Measurements from ENCODE around the gene ARX. TPM values are rescaled to one million over a fixed set of nuclear protein-coding genes. Genes with fewer than 3 reads are reported as not detected.
A peak's percentile ranks its signal among the peaks of the same experiment; 100 is the strongest.

Gene ARX
- total RNA-seq, 4 donors from 2014 or later = not detected

- intact Hi-C loops (cut with DNase I) = no loop called here
- no peaks in the 10 kb centered on the region for H3K36me3 ChIP-seq
- no peak for DNase-seq
- no peak for TF ChIP-seq CTCF (IDR thresholded peaks at IDR 0.05)
- TF ChIP-seq POLR2A (IDR thresholded peaks at IDR 0.05) = no peak
- peaks cover 8 to 40% (median 13%) of the 10 kb centered on the region in 3 donors for H3K4me1 ChIP-seq
- H3K4me3 ChIP-seq = peak overlapping the region in 2 of 4 donors; percentile 39 to 41
- peaks cover 0 to 99% (median 47%) of the 10 kb centered on the region in 4 donors for H3K27me3 ChIP-seq
- H3K9me3 ChIP-seq = peaks cover 0 to 4% (median 0%) of the 10 kb centered on the region in 3 donors
- 14 to 27% methylated on average over 9 to 16 of the region's 44 CpGs for WGBS, 2 donors
- no peak overlapping the region for H3K27ac ChIP-seq
Observed at GRCh38 chrX:25013632-25014365, 2.0 kb downstream of the ARX start.

GRCh38 chrX:25012793-25013631, 2.8 kb downstream of the ARX start:
- Histone ChIP-seq H3K9me3 (peaks cover 0 to 4% (median 0%) of the 10 kb centered on the region in 3 donors), H3K27ac (no peak overlapping the region), H3K4me1 (peaks cover 8 to 40% (median 13%) of the 10 kb centered on the region in 3 donors), H3K27me3 (peaks cover 0 to 99% (median 45%) of the 10 kb centered on the region in 4 donors), H3K36me3 (no peaks in the 10 kb centered on the region), H3K4me3 (peak overlapping the region; percentile 12 to 55 (median 29))
- no peak for DNase-seq
- 52% methylated on average over 48 of the region's 105 CpGs; no CpG with 5 or more reads in 1 of the 2 donors for WGBS, 2 donors
- intact Hi-C loops (cut with DNase I) = no loop called here
- TF ChIP-seq CTCF (IDR thresholded peaks at IDR 0.05) = no peak
- TF ChIP-seq POLR2A (IDR thresholded peaks at IDR 0.05) = no peak

- TF ChIP-seq POLR2A (IDR thresholded peaks at IDR 0.05) (no peak), CTCF (IDR thresholded peaks at IDR 0.05) (no peak)
- Histone ChIP-seq H3K27me3 (peaks cover 0 to 99% (median 42%) of the 10 kb centered on the region in 4 donors), H3K36me3 (no peaks in the 10 kb centered on the region), H3K27ac (no peak overlapping the region), H3K4me3 (peak overlapping the region in 2 of 4 donors; percentile 39 to 55), H3K9me3 (peaks cover 0 to 4% (median 0%) of the 10 kb centered on the region in 3 donors), H3K4me1 (peaks cover 4 to 37% (median 13%) of the 10 kb centered on the region in 3 donors)
- WGBS, 2 donors = 20% methylated on average over 1 of the region's 19 CpGs; no CpG with 5 or more reads in 1 of the 2 donors
- DNase-seq = no peak
- intact Hi-C loops (cut with DNase I) = no loop called here
Observed at GRCh38 chrX:25012433-25012735, 3.4 kb downstream of the ARX start.

GRCh38 chrX:25011589-25012432, 4.0 kb downstream of the ARX start:
- intact Hi-C loops (cut with DNase I) = no loop called here
- TF ChIP-seq POLR2A (IDR thresholded peaks at IDR 0.05) (no peak), CTCF (IDR thresholded peaks at IDR 0.05) (no peak)

More at GRCh38 chrX:25011589-25012432, 4.0 kb downstream of the ARX start:
- Histone ChIP-seq H3K4me3 (no peak overlapping the region), H3K27me3 (peaks cover 0 to 99% (median 44%) of the 10 kb centered on the region in 4 donors), H3K27ac (no peak overlapping the region), H3K4me1 (peaks cover 4 to 39% (median 13%) of the 10 kb centered on the region in 3 donors), H3K9me3 (peaks cover 0 to 4% (median 0%) of the 10 kb centered on the region in 3 donors), H3K36me3 (no peaks in the 10 kb centered on the region)
- WGBS, 2 donors = 14 to 36% methylated on average over 6 to 11 of the region's 32 CpGs
- no peak for DNase-seq
